Muscle of leg (tissue), 11 donors: ENCODE measurements around the gene CLSTN2. TPM values are rescaled to one million over a fixed set of nuclear protein-coding genes. Genes with fewer than 3 reads are reported as not detected.

Experiments used
- DNase-seq: peaks from one replicate; pipeline ENCODE4 v3.0.0; 2013
- H3K27ac ChIP-seq: one replicate; pipeline ENCODE4 v1.5.1; 2013; ENCODE audit warnings: mild to moderate bottlenecking, low read length, control low read depth
- H3K27me3 ChIP-seq: one replicate; pipeline ENCODE4 v1.6.1; 2013; ENCODE audit warnings: low read length; ENCODE audit not compliant: control insufficient read depth, insufficient read depth
- H3K36me3 ChIP-seq: one replicate; pipeline ENCODE4 v1.6.1; 2013; ENCODE audit warnings: low read length; ENCODE audit not compliant: control insufficient read depth, insufficient read depth
- H3K4me1 ChIP-seq: one replicate; pipeline ENCODE4 v1.6.1; 2013; ENCODE audit warnings: low read length; ENCODE audit not compliant: control insufficient read depth, insufficient read depth
- H3K4me3 ChIP-seq: one replicate; pipeline ENCODE4 v1.5.1; 2013; ENCODE audit warnings: low read length, control low read depth
- H3K9me3 ChIP-seq: replicated peaks from 2 replicates; pipeline ENCODE4 v1.6.1; 2013; ENCODE audit warnings: low read depth, low read length; ENCODE audit not compliant: control insufficient read depth
- WGBS: methylation state at CpG from one replicate; pipeline ENCODE4 v1.1.5; 2013; ENCODE audit warnings: missing lambda C conversion rate; ENCODE audit not compliant: insufficient coverage; 5-methylcytosine and 5-hydroxymethylcytosine counted together
- polyA plus RNA-seq, 8 donors: library from polyadenylated mRNA; unstranded; fragments of 120-200 nt; gene quantifications; one replicate each; pipeline versions ENCODE4 v1.2.1 to v1.2.3, GENCODE V29; 2013; ENCODE audit warnings: inconsistent platforms in 1 of 8, low replicate concordance in 1 of 8; ENCODE audit not compliant: insufficient read length in 8 of 8, insufficient read depth in 1 of 8
- total RNA-seq: library from RNA; stranded (reverse); fragments of 120-200 nt; gene quantifications from one replicate; pipeline ENCODE4 v1.2.4, GENCODE V29; 2013

CLSTN2 gene
- total and polyA plus RNA-seq, 9 donors = 1.9 to 5.2 (median 3.1) TPM

DNA sequence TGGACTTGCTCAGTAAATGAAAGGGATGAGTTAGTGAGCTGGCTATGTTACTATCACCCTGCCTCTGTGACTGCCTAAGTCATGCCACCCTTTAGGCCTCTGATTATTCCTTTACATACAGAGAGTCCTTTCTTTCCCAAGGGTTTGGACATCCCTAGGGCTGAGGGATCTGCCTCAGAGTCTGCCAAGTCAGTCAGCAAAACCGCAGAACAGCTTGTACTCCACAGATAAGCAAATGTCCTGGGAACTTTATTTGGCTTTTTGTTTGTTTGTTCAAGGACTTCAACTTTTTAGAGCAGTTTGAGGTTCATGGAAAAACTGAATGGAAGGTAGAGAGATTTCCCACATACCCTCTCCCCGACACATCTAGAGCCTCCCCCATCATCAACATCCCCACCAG lies 660.3 kb downstream of the CLSTN2 start:
- no peak overlapping the region for H3K27ac ChIP-seq
- no peaks in the 10 kb centered on the region for H3K36me3 ChIP-seq
- no CpG with 5 or more reads among the region's 2 CpGs for WGBS
- H3K27me3 ChIP-seq = peaks cover 5% of the 10 kb centered on the region
- H3K9me3 ChIP-seq = no peaks in the 10 kb centered on the region
- DNase-seq = no peak
- H3K4me1 ChIP-seq = no peaks in the 10 kb centered on the region
- H3K4me3 ChIP-seq = no peak overlapping the region

DNA sequence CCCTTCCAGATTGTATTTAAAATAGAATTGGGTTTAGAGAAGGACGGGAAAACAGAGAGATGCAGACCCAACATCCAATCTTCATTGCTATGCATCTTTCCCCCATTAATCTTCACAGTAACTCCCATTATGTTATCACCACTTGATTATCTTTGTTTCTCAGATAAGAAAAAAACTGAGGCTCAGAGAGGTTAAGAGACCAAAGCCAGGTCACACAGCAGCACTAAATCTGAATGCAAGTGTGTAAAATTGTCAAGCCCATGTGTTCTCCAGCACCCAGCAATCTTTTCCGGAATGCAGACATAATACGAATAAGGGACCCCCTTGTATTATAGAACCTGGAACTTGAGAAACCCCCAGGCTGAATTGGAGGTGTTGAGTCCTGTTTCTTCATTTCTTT lies 662.4 kb downstream of the CLSTN2 start:
- no peaks in the 10 kb centered on the region for H3K4me1 ChIP-seq
- no peak for DNase-seq
- H3K27me3 ChIP-seq = peaks cover 5% of the 10 kb centered on the region
- no CpG with 5 or more reads among the region's 3 CpGs for WGBS
- H3K4me3 ChIP-seq = no peak overlapping the region
- no peaks in the 10 kb centered on the region for H3K36me3 ChIP-seq
- no peaks in the 10 kb centered on the region for H3K9me3 ChIP-seq
- no peak overlapping the region for H3K27ac ChIP-seq

DNA sequence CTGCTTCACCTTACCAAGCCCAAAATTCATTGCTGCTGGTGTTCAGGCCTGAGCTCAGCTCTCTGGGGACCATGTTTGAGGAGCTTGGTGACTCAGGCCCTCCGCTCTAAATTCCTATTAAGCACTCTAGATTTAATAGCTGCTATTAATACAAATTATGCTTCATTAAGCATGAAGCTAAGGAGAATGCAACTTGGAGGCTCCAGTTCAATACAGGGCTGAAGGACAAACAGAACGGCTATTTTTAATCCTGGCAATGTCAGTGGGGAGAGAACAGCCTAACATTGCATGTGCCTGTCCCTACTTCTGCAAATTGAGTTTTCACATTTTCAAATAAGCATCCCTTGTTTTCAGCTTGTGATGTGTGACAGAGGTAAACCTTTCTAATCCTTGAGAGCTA lies 662.8 kb downstream of the CLSTN2 start:
- Histone ChIP-seq H3K4me1 (no peaks in the 10 kb centered on the region), H3K9me3 (no peaks in the 10 kb centered on the region), H3K4me3 (no peak overlapping the region), H3K27me3 (peaks cover 5% of the 10 kb centered on the region), H3K27ac (no peak overlapping the region), H3K36me3 (no peaks in the 10 kb centered on the region)
- peak; percentile 11 for DNase-seq
- WGBS = no CpG with 5 or more reads among the region's 2 CpGs

DNA sequence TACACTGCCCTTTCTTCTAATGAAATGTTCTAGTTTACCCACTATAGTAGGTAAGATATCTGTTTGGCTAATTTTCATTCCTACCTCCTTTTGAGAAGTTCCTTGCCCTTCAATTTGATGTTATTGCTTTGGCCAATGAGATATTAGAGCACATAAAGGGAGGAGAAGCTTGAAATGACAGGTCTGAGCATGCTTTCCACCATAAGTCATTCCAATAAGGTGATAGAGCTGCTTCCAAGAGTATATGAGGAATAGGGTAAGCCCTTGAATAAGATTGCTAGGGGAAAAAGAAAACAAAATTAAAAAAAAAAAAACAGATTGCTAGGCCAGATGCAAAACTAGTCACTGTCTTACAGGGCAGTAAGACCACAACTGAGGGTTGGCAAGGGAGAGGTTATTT lies 664.0 kb downstream of the CLSTN2 start:
- Histone ChIP-seq H3K9me3 (no peaks in the 10 kb centered on the region), H3K36me3 (no peaks in the 10 kb centered on the region), H3K27me3 (no peaks in the 10 kb centered on the region), H3K4me3 (no peak overlapping the region), H3K4me1 (no peaks in the 10 kb centered on the region), H3K27ac (no peak overlapping the region)
- DNase-seq = no peak

DNA sequence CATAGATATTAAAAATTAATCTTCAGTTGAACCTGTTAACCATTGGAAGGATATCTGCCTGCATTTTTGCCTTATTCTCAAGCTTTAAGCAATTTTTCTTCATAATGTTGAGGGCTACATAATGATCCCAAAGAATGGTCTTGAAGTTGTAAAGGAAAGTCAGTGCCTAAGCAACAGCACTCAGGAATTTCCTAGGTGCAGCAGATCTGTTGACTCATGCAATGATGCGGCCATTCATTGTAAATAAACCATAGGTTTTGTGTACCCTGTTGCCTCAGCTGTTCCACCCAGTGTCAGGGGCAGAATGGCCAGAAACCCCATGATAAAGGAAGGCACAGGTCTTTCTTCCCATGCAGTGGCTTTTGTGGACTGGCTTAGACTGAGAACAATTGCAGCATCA lies 664.5 kb downstream of the CLSTN2 start:
- WGBS = 80% methylated on average over 1 of the region's 1 CpG
- no peak for DNase-seq
- Histone ChIP-seq H3K4me1 (no peaks in the 10 kb centered on the region), H3K9me3 (no peaks in the 10 kb centered on the region), H3K27ac (no peak overlapping the region), H3K36me3 (no peaks in the 10 kb centered on the region), H3K4me3 (no peak overlapping the region), H3K27me3 (no peaks in the 10 kb centered on the region)

DNA sequence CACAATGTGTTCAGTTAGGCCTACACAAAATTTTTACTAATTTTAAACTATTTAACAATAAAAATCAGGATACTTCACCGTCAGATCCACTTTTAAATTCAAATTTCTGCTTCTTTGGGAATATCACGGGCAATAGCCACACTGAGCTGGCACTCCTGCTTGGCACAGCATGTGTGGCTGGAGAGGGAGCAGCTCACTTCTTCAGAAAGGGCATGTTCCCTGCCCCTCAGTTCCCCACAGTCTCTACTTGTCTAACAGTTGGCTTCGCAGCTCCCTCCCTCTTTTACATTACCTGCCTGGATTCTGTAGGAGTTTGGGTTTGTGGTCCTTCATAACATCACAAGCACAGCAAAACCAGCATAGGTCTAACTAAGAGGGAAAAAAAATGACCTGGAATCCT lies 666.9 kb downstream of the CLSTN2 start:
- WGBS = 90% methylated on average over 2 of the region's 3 CpGs
- H3K27ac ChIP-seq = no peak overlapping the region
- H3K27me3 ChIP-seq = no peaks in the 10 kb centered on the region
- no peak for DNase-seq
- H3K9me3 ChIP-seq = no peaks in the 10 kb centered on the region
- no peaks in the 10 kb centered on the region for H3K36me3 ChIP-seq
- no peak overlapping the region for H3K4me3 ChIP-seq
- no peaks in the 10 kb centered on the region for H3K4me1 ChIP-seq

DNA sequence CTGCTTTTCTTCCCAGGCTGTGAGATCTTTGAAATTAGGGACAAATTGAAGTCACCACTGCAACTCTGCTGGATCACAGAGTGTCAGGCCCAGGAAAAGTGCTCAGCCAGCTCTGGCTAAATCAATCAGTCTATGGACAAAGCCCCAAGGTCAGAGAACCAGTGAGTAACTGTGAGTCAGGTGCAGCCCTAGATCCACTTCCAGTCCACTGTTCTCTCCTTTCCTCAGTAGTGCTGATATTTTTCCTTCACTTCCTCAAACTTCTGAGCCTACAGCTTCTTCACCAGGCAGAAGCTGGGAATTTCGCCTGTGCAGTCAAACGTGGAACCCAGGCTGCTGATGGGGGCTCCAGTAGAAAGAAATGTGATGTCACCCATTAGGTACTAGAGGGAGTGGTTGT lies 667.8 kb downstream of the CLSTN2 start:
- no peak overlapping the region for H3K4me3 ChIP-seq
- H3K4me1 ChIP-seq = no peaks in the 10 kb centered on the region
- DNase-seq = no peak
- WGBS = no CpG with 5 or more reads among the region's 2 CpGs
- H3K27me3 ChIP-seq = no peaks in the 10 kb centered on the region
- no peaks in the 10 kb centered on the region for H3K9me3 ChIP-seq
- H3K36me3 ChIP-seq = no peaks in the 10 kb centered on the region
- H3K27ac ChIP-seq = no peak overlapping the region

DNA sequence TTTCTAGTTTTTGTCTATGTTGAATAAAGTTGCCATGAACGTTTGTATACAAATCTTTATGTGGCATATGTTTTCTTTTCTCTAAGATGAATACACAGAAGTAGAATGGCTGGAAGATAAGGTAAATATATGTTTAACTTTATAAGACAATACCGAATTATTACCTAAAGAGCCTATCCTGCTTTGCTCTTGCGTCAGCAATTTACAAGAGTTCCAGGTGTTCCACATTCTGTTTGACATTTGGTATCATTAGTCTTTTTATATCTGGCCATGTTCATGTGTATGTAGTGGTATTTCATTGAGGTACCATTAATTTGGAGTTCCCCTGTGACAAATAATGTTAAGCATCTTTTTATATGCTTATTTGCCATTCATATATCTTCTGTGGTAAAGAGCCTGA lies 668.8 kb downstream of the CLSTN2 start:
- Histone ChIP-seq H3K36me3 (no peaks in the 10 kb centered on the region), H3K27ac (no peak overlapping the region), H3K4me1 (no peaks in the 10 kb centered on the region), H3K27me3 (no peaks in the 10 kb centered on the region), H3K4me3 (no peak overlapping the region), H3K9me3 (no peaks in the 10 kb centered on the region)
- no peak for DNase-seq
- WGBS = no CpG with 5 or more reads among the region's 3 CpGs

DNA sequence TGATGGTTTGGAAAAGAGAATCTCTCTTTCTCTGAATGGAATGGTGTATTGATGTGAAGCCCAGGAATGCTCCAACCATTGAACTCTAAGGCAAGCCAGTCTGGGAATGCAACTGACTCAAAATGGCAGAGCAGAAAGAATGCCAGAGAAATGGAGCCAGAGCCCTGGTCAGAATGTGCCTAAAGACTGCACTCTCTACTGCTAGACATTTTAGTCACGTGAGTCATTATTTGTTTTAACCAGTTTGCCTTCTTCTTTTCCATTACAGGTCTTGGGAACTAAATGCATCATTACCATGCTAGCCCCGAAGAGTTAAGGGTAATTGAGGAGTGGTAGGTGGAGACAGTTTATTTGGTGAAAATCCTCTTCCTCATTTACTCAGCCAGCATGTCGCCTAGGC lies 675.6 kb downstream of the CLSTN2 start:
- no peak for DNase-seq
- Histone ChIP-seq H3K9me3 (no peaks in the 10 kb centered on the region), H3K27me3 (no peaks in the 10 kb centered on the region), H3K4me1 (no peaks in the 10 kb centered on the region), H3K4me3 (no peak overlapping the region), H3K36me3 (no peaks in the 10 kb centered on the region), H3K27ac (no peak overlapping the region)
- WGBS = no CpG with 5 or more reads among the region's 3 CpGs

DNA sequence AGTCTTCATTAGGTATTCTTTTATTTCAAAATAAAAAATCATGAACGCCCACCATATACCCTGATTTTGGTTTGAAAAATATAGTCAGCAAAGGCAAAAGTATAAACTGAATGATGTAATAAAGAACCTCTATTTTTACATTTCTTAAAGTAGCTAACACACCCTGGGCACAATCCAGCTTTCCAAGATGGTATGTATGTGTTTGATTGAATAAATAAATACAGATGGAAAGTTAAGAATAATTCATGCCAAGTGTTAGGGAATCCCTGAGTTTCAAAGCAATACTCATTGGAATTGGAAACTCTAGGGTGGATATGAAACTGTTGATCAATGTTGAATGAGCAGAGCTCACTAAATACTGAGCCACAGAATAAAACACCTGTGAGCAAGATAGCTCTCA lies 679.0 kb downstream of the CLSTN2 start:
- H3K36me3 ChIP-seq = no peaks in the 10 kb centered on the region
- no peak overlapping the region for H3K4me3 ChIP-seq
- H3K27me3 ChIP-seq = no peaks in the 10 kb centered on the region
- H3K4me1 ChIP-seq = no peaks in the 10 kb centered on the region
- H3K27ac ChIP-seq = no peak overlapping the region
- no CpG with 5 or more reads among the region's 1 CpG for WGBS
- no peak for DNase-seq
- no peaks in the 10 kb centered on the region for H3K9me3 ChIP-seq

DNA sequence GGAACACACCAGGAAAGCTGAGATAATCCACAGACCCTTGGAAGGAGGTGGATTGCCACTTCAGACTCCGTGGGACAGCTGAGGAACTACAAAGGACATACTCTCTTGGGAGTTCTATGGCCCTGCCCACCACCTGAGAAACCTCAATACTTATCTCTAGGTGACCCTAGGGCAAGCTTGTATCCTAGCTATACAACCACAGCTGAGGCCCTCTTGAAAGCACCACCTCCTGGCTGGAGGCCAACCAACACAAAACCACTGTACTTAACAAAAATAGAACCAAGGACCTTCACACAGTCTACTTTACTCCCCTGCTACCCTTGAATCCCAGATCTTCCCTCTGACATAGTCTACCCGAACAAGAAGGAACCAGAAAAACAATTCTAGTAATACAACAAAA lies 682.1 kb downstream of the CLSTN2 start:
- no peak for DNase-seq
- no peaks in the 10 kb centered on the region for H3K9me3 ChIP-seq
- no peaks in the 10 kb centered on the region for H3K36me3 ChIP-seq
- no peak overlapping the region for H3K4me3 ChIP-seq
- no CpG with 5 or more reads among the region's 2 CpGs for WGBS
- H3K4me1 ChIP-seq = no peaks in the 10 kb centered on the region
- H3K27ac ChIP-seq = no peak overlapping the region
- H3K27me3 ChIP-seq = no peaks in the 10 kb centered on the region
